ENCODE data around the gene GALNT9.

The GALNT9 gene

DNA sequence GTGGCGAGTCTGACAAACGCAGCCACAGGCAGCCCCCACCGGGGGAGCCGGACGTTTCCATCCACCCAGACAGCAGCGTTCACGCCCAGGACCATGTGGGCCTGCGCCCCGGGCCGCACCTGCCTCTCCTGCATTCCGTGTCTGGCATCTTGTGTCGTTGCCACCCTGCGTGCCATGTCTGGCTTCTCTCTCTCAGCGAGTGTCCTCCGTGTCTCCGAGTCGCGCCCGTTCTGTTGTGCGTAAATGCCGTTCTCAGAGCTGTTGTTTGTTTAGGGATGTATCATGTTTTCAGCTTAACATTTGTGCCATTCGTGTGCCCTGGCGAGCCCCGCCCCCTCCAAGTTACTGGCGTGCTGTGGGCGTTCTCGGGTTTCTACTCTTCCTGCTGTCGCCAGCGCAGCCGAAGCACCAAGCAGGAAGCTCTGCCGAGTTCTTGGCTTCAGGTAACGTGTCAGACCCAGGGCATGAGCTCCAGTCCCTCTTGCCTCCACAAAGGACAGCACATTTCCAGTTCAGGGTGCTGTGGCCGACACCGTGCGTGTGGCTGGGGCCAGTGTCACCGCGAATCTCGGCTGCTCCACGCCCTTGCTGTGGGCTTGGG, 150.5 kb downstream of the GALNT9 start:
- no peaks in the 10 kb centered on the region for H3K4me1 ChIP-seq (ENCODE audit: control insufficient read depth, insufficient read depth, low read length)
- H3K27me3 ChIP-seq (ENCODE audit: control insufficient read depth, insufficient read depth, low read length, poor library complexity, severe bottlenecking): peaks cover 7% of the 10 kb centered on the region
- no peaks in the 10 kb centered on the region for H3K9me3 ChIP-seq (ENCODE audit: control insufficient read depth, low read length)
- no peaks in the 10 kb centered on the region for H3K36me3 ChIP-seq (ENCODE audit: control insufficient read depth, insufficient read depth, low read length)
- H3K27ac ChIP-seq (ENCODE audit: insufficient read depth, low read depth, low read length, poor library complexity, severe bottlenecking): no peak overlapping the region
- WGBS, 2 experiments: 76 to 77% methylated on average over 39 of the region's 39 CpGs
- no peak overlapping the region for H3K4me3 ChIP-seq (ENCODE audit: insufficient read depth, low read depth, low read length)

GRCh38 chr12:132178316-132178715, 151.1 kb downstream of the GALNT9 start:
- peaks cover 5% of the 10 kb centered on the region for H3K27me3 ChIP-seq (ENCODE audit: control insufficient read depth, insufficient read depth, low read length, poor library complexity, severe bottlenecking)
- WGBS, 2 experiments: 60 to 62% methylated on average over 8 of the region's 8 CpGs
- H3K4me3 ChIP-seq (ENCODE audit: insufficient read depth, low read depth, low read length): no peak overlapping the region
- H3K4me1 ChIP-seq (ENCODE audit: control insufficient read depth, insufficient read depth, low read length): no peaks in the 10 kb centered on the region
- no peaks in the 10 kb centered on the region for H3K36me3 ChIP-seq (ENCODE audit: control insufficient read depth, insufficient read depth, low read length)
- H3K27ac ChIP-seq (ENCODE audit: insufficient read depth, low read depth, low read length, poor library complexity, severe bottlenecking): no peak overlapping the region
- H3K9me3 ChIP-seq (ENCODE audit: control insufficient read depth, low read length): no peaks in the 10 kb centered on the region

DNA sequence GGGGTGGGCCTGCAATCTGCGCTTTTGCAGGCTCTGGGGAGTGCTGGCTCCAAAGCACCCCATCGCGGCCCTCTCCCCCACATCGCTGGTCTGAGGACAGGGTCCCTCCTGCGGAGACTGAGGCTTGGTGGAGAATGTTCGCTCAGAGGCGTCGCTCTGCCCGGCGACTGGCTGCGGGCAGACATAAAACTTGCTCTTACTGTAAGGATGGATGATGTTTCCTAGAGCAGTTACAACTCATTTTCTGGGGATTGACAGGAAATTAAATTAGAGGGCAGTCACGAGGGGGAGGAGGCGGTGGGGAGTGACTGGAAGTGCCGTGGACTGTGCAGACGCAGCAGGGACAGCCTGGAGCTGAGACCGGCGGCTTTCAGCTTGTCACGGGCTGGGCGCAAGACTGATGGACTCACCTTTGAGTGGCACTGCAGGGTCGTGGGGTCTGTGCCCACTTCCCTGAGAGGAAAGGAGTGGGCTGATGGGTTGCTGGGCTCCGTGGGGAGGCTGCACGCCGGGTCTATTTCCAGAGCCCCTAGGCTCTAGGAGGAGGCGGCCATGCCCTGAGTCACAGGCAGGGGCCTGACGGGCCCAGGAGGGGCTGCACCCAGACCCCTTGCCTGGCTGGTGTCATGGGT, 152.4 kb downstream of the GALNT9 start:
- no peaks in the 10 kb centered on the region for H3K4me1 ChIP-seq (ENCODE audit: control insufficient read depth, insufficient read depth, low read length)
- peaks cover 5% of the 10 kb centered on the region for H3K27me3 ChIP-seq (ENCODE audit: control insufficient read depth, insufficient read depth, low read length, poor library complexity, severe bottlenecking)
- H3K36me3 ChIP-seq (ENCODE audit: control insufficient read depth, insufficient read depth, low read length): no peaks in the 10 kb centered on the region
- no peak overlapping the region for H3K4me3 ChIP-seq (ENCODE audit: insufficient read depth, low read depth, low read length)
- H3K9me3 ChIP-seq (ENCODE audit: control insufficient read depth, low read length): no peaks in the 10 kb centered on the region
- H3K27ac ChIP-seq (ENCODE audit: insufficient read depth, low read depth, low read length, poor library complexity, severe bottlenecking): no peak overlapping the region
- 87 to 88% methylated on average over 25 of the region's 25 CpGs for WGBS, 2 experiments

- H3K9me3 ChIP-seq (ENCODE audit: control insufficient read depth, low read length): no peaks in the 10 kb centered on the region
- 87 to 88% methylated on average over 19 of the region's 19 CpGs for WGBS, 2 experiments
- H3K36me3 ChIP-seq (ENCODE audit: control insufficient read depth, insufficient read depth, low read length): no peaks in the 10 kb centered on the region
- H3K27ac ChIP-seq (ENCODE audit: insufficient read depth, low read depth, low read length, poor library complexity, severe bottlenecking): no peak overlapping the region
- no peak overlapping the region for H3K4me3 ChIP-seq (ENCODE audit: insufficient read depth, low read depth, low read length)
- H3K27me3 ChIP-seq (ENCODE audit: control insufficient read depth, insufficient read depth, low read length, poor library complexity, severe bottlenecking): peaks cover 5% of the 10 kb centered on the region
- H3K4me1 ChIP-seq (ENCODE audit: control insufficient read depth, insufficient read depth, low read length): no peaks in the 10 kb centered on the region
Measured at GRCh38 chr12:132176385-132176919, 152.9 kb downstream of the GALNT9 start.

GRCh38 chr12:132175496-132176384, 153.6 kb downstream of the GALNT9 start:
- no peaks in the 10 kb centered on the region for H3K36me3 ChIP-seq (ENCODE audit: control insufficient read depth, insufficient read depth, low read length)
- H3K27me3 ChIP-seq (ENCODE audit: control insufficient read depth, insufficient read depth, low read length, poor library complexity, severe bottlenecking): peaks cover 5% of the 10 kb centered on the region
- H3K9me3 ChIP-seq (ENCODE audit: control insufficient read depth, low read length): no peaks in the 10 kb centered on the region
- no peak overlapping the region for H3K4me3 ChIP-seq (ENCODE audit: insufficient read depth, low read depth, low read length)
- H3K4me1 ChIP-seq (ENCODE audit: control insufficient read depth, insufficient read depth, low read length): no peaks in the 10 kb centered on the region
- no peak overlapping the region for H3K27ac ChIP-seq (ENCODE audit: insufficient read depth, low read depth, low read length, poor library complexity, severe bottlenecking)
- WGBS, 2 experiments: 86 to 88% methylated on average over 35 of the region's 35 CpGs

- Histone ChIP-seq H3K9me3 (ENCODE audit: control insufficient read depth, low read length) (no peaks in the 10 kb centered on the region), H3K4me3 (ENCODE audit: insufficient read depth, low read depth, low read length) (no peak overlapping the region)
- WGBS, 2 experiments: 82 to 85% methylated on average over 25 of the region's 25 CpGs
Measured at GRCh38 chr12:132174839-132175490, 154.4 kb downstream of the GALNT9 start.

GRCh38 chr12:132174015-132174838, 155.2 kb downstream of the GALNT9 start:
- H3K36me3 ChIP-seq (ENCODE audit: control insufficient read depth, insufficient read depth, low read length): no peaks in the 10 kb centered on the region
- 85 to 88% methylated on average over 30 of the region's 30 CpGs for WGBS, 2 experiments
- H3K27ac ChIP-seq (ENCODE audit: insufficient read depth, low read depth, low read length, poor library complexity, severe bottlenecking): no peak overlapping the region
- H3K4me1 ChIP-seq (ENCODE audit: control insufficient read depth, insufficient read depth, low read length): no peaks in the 10 kb centered on the region
- peaks cover 5% of the 10 kb centered on the region for H3K27me3 ChIP-seq (ENCODE audit: control insufficient read depth, insufficient read depth, low read length, poor library complexity, severe bottlenecking)
- no peaks in the 10 kb centered on the region for H3K9me3 ChIP-seq (ENCODE audit: control insufficient read depth, low read length)
- no peak overlapping the region for H3K4me3 ChIP-seq (ENCODE audit: insufficient read depth, low read depth, low read length)

More at GRCh38 chr12:132174839-132175490, 154.4 kb downstream of the GALNT9 start:
- no peaks in the 10 kb centered on the region for H3K4me1 ChIP-seq (ENCODE audit: control insufficient read depth, insufficient read depth, low read length)
- peaks cover 5% of the 10 kb centered on the region for H3K27me3 ChIP-seq (ENCODE audit: control insufficient read depth, insufficient read depth, low read length, poor library complexity, severe bottlenecking)
- no peaks in the 10 kb centered on the region for H3K36me3 ChIP-seq (ENCODE audit: control insufficient read depth, insufficient read depth, low read length)
- H3K27ac ChIP-seq (ENCODE audit: insufficient read depth, low read depth, low read length, poor library complexity, severe bottlenecking): no peak overlapping the region

DNA sequence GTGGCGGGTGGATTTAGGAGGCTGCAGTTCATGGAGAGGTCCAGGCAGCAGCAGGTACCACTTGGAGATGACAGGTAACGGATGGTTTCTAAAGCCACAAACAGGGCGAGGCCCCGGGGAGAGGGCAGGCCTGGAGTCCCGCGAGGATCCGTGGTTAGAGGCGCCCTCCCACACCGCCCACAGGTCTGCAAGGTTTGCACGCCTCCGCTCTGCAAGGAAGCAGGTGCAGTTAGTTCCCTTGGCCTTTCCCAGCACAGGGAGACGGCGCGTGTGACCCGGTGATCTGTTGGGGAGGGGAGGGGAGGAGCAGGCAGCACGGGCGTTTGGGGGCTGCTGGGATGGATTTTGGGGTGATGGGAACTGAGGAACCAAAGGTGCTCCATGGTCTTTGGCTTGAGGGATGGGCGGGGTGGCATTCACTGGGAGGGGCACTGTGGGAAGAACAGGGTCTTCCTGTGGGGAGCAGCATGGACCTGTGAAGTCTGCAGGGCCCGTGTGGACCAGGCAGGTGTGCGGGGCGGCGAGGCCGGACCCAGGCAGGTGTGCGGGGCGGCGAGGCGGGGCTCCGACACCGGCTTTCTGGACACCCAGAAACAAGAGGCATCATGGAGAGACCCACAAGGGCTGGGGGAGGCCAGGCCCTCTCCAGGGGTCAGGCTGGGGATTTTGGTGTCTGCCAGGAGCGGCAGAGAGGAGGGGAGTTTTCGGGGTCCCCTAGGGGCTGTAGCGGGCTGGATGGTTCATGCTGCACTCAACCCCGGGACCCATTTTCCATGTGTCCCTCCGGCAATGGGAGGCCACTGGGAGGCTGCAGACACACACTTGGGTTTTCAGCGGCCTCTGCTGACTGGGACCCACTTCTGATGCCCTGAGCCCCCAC, 156.0 kb downstream of the GALNT9 start:
- Histone ChIP-seq H3K4me3 (ENCODE audit: insufficient read depth, low read depth, low read length) (no peak overlapping the region), H3K36me3 (ENCODE audit: control insufficient read depth, insufficient read depth, low read length) (no peaks in the 10 kb centered on the region), H3K4me1 (ENCODE audit: control insufficient read depth, insufficient read depth, low read length) (no peaks in the 10 kb centered on the region), H3K27me3 (ENCODE audit: control insufficient read depth, insufficient read depth, low read length, poor library complexity, severe bottlenecking) (peaks cover 5% of the 10 kb centered on the region), H3K27ac (ENCODE audit: insufficient read depth, low read depth, low read length, poor library complexity, severe bottlenecking) (no peak overlapping the region), H3K9me3 (ENCODE audit: control insufficient read depth, low read length) (no peaks in the 10 kb centered on the region)
- WGBS, 2 experiments: 86% methylated on average over 35 of the region's 35 CpGs

- H3K4me3 ChIP-seq (ENCODE audit: insufficient read depth, low read depth, low read length): no peak overlapping the region
- H3K36me3 ChIP-seq (ENCODE audit: control insufficient read depth, insufficient read depth, low read length): no peaks in the 10 kb centered on the region
- no peaks in the 10 kb centered on the region for H3K4me1 ChIP-seq (ENCODE audit: control insufficient read depth, insufficient read depth, low read length)
- H3K9me3 ChIP-seq (ENCODE audit: control insufficient read depth, low read length): no peaks in the 10 kb centered on the region
- 84 to 90% methylated on average over 15 of the region's 15 CpGs for WGBS, 2 experiments
- H3K27ac ChIP-seq (ENCODE audit: insufficient read depth, low read depth, low read length, poor library complexity, severe bottlenecking): no peak overlapping the region
- peaks cover 5% of the 10 kb centered on the region for H3K27me3 ChIP-seq (ENCODE audit: control insufficient read depth, insufficient read depth, low read length, poor library complexity, severe bottlenecking)
Measured at GRCh38 chr12:132172619-132173018, 156.8 kb downstream of the GALNT9 start.

All from ectodermal cell (in vitro differentiated cells).